GM19438 (cell line): ENCODE results near the gene PCDHGA7.
A peak's percentile ranks its signal among the peaks of the same experiment; 100 is the strongest.
"Not testable (repeated sequence)": the region's sequence is repeated elsewhere in the genome, so short reads cannot be mapped to it uniquely, and the experiment has no call there.

ENCODE experiments used
- ATAC-seq: cut with Tn5 transposase; IDR thresholded peaks from one replicate; pipeline ENCODE4 v1.9.1; 2021; ENCODE audit warnings: low read depth; ENCODE audit not compliant: unreplicated experiment

PCDHGA7 gene

GRCh38 chr5:141382469-141383294 is at the start of gene PCDHGA7:
PCDHGA7 (plus strand) TSS chr5:141382742; CDS start chr5:141382900, 158 bp downstream.
- peak; percentile 60 for ATAC-seq

DNA sequence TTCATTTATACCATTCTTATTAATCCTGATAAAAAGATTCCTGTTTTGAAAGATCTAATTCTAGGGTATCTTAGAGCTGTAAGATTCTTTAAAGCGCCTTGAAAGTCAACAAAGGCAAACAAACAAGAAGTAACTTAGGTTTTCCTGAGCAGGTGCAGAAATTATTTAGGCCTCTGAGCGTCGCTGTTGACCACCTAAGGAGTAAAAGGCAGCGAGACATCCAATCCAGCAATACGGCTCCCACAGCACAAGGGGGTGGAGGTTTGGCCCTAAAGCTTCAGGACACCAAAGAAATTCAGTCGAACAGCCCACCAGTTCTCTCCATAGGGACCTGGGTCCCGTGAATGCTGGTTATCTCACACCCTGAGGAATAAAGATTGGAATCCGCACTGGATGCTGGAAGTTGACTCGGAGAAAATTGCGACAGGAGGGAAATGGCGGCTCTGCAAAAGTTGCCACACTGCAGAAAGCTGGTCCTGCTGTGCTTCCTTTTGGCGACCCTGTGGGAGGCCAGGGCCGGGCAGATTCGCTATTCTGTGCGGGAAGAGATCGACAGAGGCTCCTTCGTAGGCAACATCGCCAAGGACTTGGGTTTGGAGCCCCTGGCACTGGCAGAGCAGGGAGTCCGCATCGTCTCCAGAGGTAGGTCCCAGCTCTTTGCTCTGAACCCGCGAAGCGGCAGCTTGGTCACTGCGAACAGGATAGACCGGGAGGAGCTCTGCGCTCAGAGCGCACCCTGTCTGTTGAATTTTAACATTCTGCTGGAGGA is 43.8 kb upstream of the PCDHGA7 start, which contains the start of gene PCDHGA2:
PCDHGA2 (plus strand) TSS at position 223 of the 769 bp plus-strand sequence.
- no peak for ATAC-seq

DNA sequence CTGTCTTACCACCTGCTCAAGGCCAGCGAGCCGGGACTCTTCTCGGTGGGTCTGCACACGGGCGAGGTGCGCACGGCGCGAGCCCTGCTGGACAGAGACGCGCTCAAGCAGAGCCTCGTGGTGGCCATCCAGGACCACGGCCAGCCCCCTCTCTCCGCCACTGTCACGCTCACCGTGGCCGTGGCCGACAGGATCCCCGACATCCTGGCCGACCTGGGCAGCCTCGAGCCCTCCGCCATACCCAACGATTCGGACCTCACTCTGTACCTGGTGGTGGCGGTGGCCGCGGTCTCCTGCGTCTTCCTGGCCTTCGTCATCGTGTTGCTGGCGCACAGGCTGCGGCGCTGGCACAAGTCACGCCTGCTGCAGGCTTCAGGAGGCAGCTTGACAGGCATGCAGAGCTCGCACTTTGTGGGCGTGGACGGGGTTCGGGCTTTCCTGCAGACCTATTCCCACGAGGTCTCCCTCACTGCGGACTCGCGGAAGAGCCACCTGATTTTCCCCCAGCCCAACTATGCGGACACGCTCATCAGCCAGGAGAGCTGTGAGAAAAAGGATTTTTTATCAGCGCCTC is 41.7 kb upstream of the PCDHGA7 start:
- ATAC-seq = not testable (repeated sequence)

- ATAC-seq = no peak
Measured at GRCh38 chr5:141342773-141343172, 39.8 kb upstream of the PCDHGA7 start.

DNA sequence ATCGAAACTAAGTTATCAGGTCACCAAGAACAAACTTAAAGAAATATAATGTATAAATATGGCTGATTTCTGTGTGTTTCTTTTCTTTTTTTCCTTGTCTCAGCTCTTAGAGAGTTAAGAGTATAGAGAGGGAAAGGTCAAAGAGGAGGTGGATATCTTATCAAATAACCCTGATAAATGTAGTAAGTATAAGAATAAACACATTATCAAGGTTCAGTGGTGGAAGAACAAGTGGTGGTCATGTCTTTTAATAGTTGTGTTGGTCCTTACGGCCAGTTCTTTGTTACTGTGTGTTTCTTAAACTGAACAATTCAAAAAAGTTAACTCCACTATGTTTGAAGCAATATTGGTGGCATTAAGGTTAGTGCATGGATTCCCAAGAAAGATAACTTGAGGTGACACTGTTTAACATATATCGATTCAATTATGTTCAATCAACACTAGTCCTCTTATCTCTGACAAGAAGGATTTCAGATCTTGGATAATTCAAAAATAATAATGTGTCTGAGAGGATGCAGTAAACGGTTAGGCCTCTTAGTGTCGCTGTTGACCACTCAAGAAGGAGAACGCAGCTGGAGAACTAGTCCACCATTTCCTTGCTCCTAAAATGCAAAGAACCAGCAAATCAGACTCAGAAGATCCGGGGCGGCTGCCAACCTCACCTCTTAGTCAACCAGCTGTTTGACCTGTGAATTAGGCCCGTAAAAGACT is 39.1 kb upstream of the PCDHGA7 start, which contains the start of gene PCDHGA3:
PCDHGA3 (plus strand) TSS at position 588 of the 711 bp plus-strand sequence. CDS start 205 bp downstream, outside the sequence.
- no peak for ATAC-seq

GRCh38 chr5:141343953-141344463 is 38.5 kb upstream of the PCDHGA7 start:
- ATAC-seq = no peak

GRCh38 chr5:141345327-141345726 is 37.2 kb upstream of the PCDHGA7 start:
- ATAC-seq = no peak

DNA sequence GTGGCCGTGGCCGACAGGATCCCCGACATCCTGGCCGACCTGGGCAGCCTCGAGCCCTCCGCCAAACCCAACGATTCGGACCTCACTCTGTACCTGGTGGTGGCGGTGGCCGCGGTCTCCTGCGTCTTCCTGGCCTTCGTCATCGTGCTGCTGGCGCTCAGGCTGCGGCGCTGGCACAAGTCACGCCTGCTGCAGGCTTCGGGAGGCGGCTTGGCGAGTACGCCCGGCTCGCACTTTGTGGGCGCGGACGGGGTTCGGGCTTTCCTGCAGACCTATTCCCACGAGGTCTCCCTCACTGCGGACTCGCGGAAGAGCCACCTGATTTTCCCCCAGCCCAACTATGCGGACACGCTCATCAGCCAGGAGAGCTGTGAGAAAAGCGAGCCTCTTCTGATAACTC is 36.5 kb upstream of the PCDHGA7 start:
- ATAC-seq = not testable (repeated sequence)

- peak; percentile 95 for ATAC-seq
Measured at GRCh38 chr5:141349917-141350619, 32.5 kb upstream of the PCDHGA7 start, which contains the start of gene PCDHGB1. PCDHGB1 (plus strand) TSS chr5:141350099; CDS start chr5:141350261, 162 bp downstream.

- ATAC-seq = no peak
Measured at GRCh38 chr5:141351591-141351990, 31.0 kb upstream of the PCDHGA7 start.

- no peak for ATAC-seq
Measured at GRCh38 chr5:141354900-141355469, 27.6 kb upstream of the PCDHGA7 start, which contains the start of gene PCDHGA4. PCDHGA4 (plus strand) TSS chr5:141355021; CDS start chr5:141355108, 87 bp downstream.

GRCh38 chr5:141355641-141356040 is 26.9 kb upstream of the PCDHGA7 start:
- no peak for ATAC-seq

DNA sequence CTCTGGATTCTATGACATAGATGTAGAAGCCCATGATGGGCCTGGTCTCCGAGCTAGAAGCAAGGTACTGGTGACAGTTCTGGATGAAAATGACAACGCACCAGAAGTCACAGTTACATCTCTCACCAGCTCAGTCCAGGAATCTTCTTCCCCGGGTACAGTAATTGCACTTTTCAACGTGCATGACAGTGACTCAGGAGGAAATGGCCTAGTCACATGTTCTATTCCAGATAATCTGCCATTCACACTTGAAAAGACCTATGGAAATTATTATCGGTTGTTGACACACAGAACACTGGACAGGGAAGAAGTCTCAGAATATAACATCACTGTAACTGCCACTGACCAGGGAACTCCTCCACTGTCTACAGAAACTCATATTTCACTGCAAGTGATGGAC is 26.4 kb upstream of the PCDHGA7 start:
- no peak for ATAC-seq

- ATAC-seq = no peak
Measured at GRCh38 chr5:141356950-141357349, 25.6 kb upstream of the PCDHGA7 start.

DNA sequence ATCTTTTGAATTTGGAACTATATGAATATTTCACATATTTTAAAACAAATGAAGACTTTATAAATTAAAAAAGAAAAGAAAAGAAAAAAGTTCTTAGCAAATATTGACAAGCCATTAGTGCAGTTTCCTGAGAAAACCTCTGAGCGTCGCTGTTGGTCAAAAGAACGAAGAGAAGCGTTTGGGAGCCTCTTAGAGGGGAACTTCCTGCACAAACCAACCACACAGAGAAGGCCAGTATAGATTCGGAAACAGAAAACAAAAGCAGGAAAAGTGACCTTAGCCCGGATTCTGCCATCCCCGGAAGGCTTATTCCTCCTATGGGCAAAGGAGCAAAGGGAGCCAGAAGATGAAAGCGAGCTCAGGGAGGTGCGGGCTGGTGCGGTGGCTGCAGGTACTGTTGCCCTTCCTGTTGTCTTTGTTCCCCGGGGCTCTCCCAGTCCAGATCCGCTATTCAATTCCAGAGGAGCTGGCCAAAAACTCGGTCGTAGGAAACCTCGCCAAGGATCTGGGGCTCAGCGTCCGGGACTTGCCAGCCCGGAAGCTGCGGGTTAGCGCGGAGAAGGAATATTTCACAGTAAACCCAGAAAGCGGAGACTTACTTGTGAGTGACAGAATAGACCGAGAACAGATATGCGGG is 22.6 kb upstream of the PCDHGA7 start, which contains the start of gene PCDHGB2:
PCDHGB2 (plus strand) TSS at position 205 of the 637 bp plus-strand sequence; CDS start at position 347, 142 bp downstream.
- no peak for ATAC-seq

- ATAC-seq = no peak
Measured at GRCh38 chr5:141360685-141361084, 21.9 kb upstream of the PCDHGA7 start.

DNA sequence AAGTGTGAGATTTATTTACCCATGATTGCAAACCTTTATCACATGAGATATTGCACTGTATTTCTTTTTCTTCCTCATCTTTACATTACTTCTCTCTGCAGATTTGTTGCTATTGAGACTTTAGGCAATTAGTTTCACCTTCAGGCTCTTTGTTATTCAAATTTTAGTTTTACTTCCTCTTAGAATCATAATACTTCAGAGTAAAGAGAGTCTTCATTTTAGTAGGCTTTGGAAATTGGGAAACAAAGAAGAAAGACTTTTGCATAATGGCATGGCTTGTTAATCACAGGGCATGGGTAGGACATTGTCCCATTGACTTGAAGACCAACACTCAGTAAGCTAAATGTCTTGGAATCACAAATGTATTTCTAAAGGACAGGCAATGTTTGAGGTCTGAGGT is 19.8 kb upstream of the PCDHGA7 start:
- no peak for ATAC-seq

- ATAC-seq = no peak
Measured at GRCh38 chr5:141363952-141364660, 18.4 kb upstream of the PCDHGA7 start, which contains the start of gene PCDHGA5. PCDHGA5 (plus strand) TSS chr5:141364162; CDS start chr5:141364331, 169 bp downstream.
